ENCODE measurements around the gene NCBP3.

The NCBP3 gene

GRCh38 chr17:3777366-3778120 lies 68.5 kb downstream of the NCBP3 start:
- H3K27me3 Mint-ChIP-seq, result no peaks in the 10 kb centered on the region
- no peaks in the 10 kb centered on the region for H3K36me3 Mint-ChIP-seq (ENCODE audit: insufficient read depth)
- peaks cover 4% of the 10 kb centered on the region for H3K4me1 Mint-ChIP-seq
- H3K27ac Mint-ChIP-seq (ENCODE audit: low read depth), result no peak overlapping the region
- H3K9me3 Mint-ChIP-seq, result no peaks in the 10 kb centered on the region
- H3K4me3 Mint-ChIP-seq, result no peak overlapping the region
- no peak for DNase-seq (ENCODE audit: low spot score in 2 of 2)
- ATAC-seq (replicated peaks; ENCODE audit: extremely low read depth, poor library complexity, severe bottlenecking), result no peak

GRCh38 chr17:3773966-3774365 lies 72.1 kb downstream of the NCBP3 start:
- H3K4me3 Mint-ChIP-seq, result no peak overlapping the region
- ATAC-seq (replicated peaks; ENCODE audit: extremely low read depth, poor library complexity, severe bottlenecking), result no peak

GRCh38 chr17:3773511-3773910 lies 72.5 kb downstream of the NCBP3 start:
- no peaks in the 10 kb centered on the region for H3K9me3 Mint-ChIP-seq
- H3K36me3 Mint-ChIP-seq (ENCODE audit: insufficient read depth), result peaks cover 9% of the 10 kb centered on the region
- no peak for DNase-seq (ENCODE audit: low spot score in 2 of 2)
- H3K27ac Mint-ChIP-seq (ENCODE audit: low read depth), result no peak overlapping the region
- no peak overlapping the region for H3K4me3 Mint-ChIP-seq
- ATAC-seq (replicated peaks; ENCODE audit: extremely low read depth, poor library complexity, severe bottlenecking), result no peak
- no peaks in the 10 kb centered on the region for H3K27me3 Mint-ChIP-seq
- H3K4me1 Mint-ChIP-seq, result peaks cover 38% of the 10 kb centered on the region

More at GRCh38 chr17:3773966-3774365, 72.1 kb downstream of the NCBP3 start:
- Mint-ChIP-seq H3K4me1 (peaks cover 34% of the 10 kb centered on the region), H3K36me3 (ENCODE audit: insufficient read depth) (peaks cover 9% of the 10 kb centered on the region), H3K27ac (ENCODE audit: low read depth) (no peak overlapping the region), H3K27me3 (no peaks in the 10 kb centered on the region), H3K9me3 (no peaks in the 10 kb centered on the region)
- DNase-seq (ENCODE audit: low spot score in 2 of 2), result no peak

- H3K36me3 Mint-ChIP-seq (ENCODE audit: insufficient read depth), result peaks cover 9% of the 10 kb centered on the region
- peak overlapping the region; percentile 36 for H3K4me3 Mint-ChIP-seq
- ATAC-seq (replicated peaks; ENCODE audit: extremely low read depth, poor library complexity, severe bottlenecking), result no peak
- no peaks in the 10 kb centered on the region for H3K27me3 Mint-ChIP-seq
- peak overlapping the region; percentile 38 for H3K27ac Mint-ChIP-seq (ENCODE audit: low read depth)
- H3K4me1 Mint-ChIP-seq, result peaks cover 44% of the 10 kb centered on the region
- no peaks in the 10 kb centered on the region for H3K9me3 Mint-ChIP-seq
- DNase-seq (ENCODE audit: low spot score in 2 of 2), result no peak
Observed at GRCh38 chr17:3772764-3773163, 73.3 kb downstream of the NCBP3 start.

- Mint-ChIP-seq H3K4me1 (peaks cover 59% of the 10 kb centered on the region), H3K36me3 (ENCODE audit: insufficient read depth) (peaks cover 12% of the 10 kb centered on the region), H3K27me3 (no peaks in the 10 kb centered on the region), H3K27ac (ENCODE audit: low read depth) (peak overlapping the region; percentile 95), H3K9me3 (no peaks in the 10 kb centered on the region), H3K4me3 (peak overlapping the region; percentile 66)
- ATAC-seq (replicated peaks; ENCODE audit: extremely low read depth, poor library complexity, severe bottlenecking) (peak; percentile 42), DNase-seq (ENCODE audit: low spot score in 2 of 2) (peak in 1 of 2 donors; percentile 18)
Observed at GRCh38 chr17:3771140-3771539, 74.9 kb downstream of the NCBP3 start.

GRCh38 chr17:3770466-3770865 lies 75.6 kb downstream of the NCBP3 start:
- Mint-ChIP-seq H3K4me1 (peaks cover 66% of the 10 kb centered on the region), H3K9me3 (no peaks in the 10 kb centered on the region), H3K4me3 (peak overlapping the region; percentile 66), H3K27me3 (no peaks in the 10 kb centered on the region), H3K27ac (ENCODE audit: low read depth) (peak overlapping the region; percentile 95), H3K36me3 (ENCODE audit: insufficient read depth) (peaks cover 12% of the 10 kb centered on the region)
- ATAC-seq (replicated peaks; ENCODE audit: extremely low read depth, poor library complexity, severe bottlenecking) (peak; percentile 80), DNase-seq (ENCODE audit: low spot score in 2 of 2) (peak in 1 of 2 donors; percentile 76)

GRCh38 chr17:3768769-3769168 lies 77.3 kb downstream of the NCBP3 start:
- H3K27ac Mint-ChIP-seq (ENCODE audit: low read depth), result peak overlapping the region; percentile 0
- peak overlapping the region; percentile 25 for H3K4me3 Mint-ChIP-seq

GRCh38 chr17:3768341-3768740 lies 77.7 kb downstream of the NCBP3 start:
- Mint-ChIP-seq H3K4me3 (peak overlapping the region; percentile 9), H3K9me3 (no peaks in the 10 kb centered on the region), H3K27ac (ENCODE audit: low read depth) (peak overlapping the region; percentile 0), H3K27me3 (no peaks in the 10 kb centered on the region), H3K36me3 (ENCODE audit: insufficient read depth) (peaks cover 19% of the 10 kb centered on the region), H3K4me1 (peaks cover 79% of the 10 kb centered on the region)
- ATAC-seq (replicated peaks; ENCODE audit: extremely low read depth, poor library complexity, severe bottlenecking), result no peak
- no peak for DNase-seq (ENCODE audit: low spot score in 2 of 2)

More at GRCh38 chr17:3768769-3769168, 77.3 kb downstream of the NCBP3 start:
- DNase-seq (ENCODE audit: low spot score in 2 of 2) (no peak), ATAC-seq (replicated peaks; ENCODE audit: extremely low read depth, poor library complexity, severe bottlenecking) (no peak)
- H3K9me3 Mint-ChIP-seq, result no peaks in the 10 kb centered on the region
- H3K36me3 Mint-ChIP-seq (ENCODE audit: insufficient read depth), result peaks cover 17% of the 10 kb centered on the region
- H3K4me1 Mint-ChIP-seq, result peaks cover 75% of the 10 kb centered on the region
- no peaks in the 10 kb centered on the region for H3K27me3 Mint-ChIP-seq

- Mint-ChIP-seq H3K27ac (ENCODE audit: low read depth) (peak overlapping the region; percentile 91), H3K9me3 (no peaks in the 10 kb centered on the region), H3K4me3 (peak overlapping the region; percentile 89), H3K36me3 (ENCODE audit: insufficient read depth) (peaks cover 19% of the 10 kb centered on the region), H3K27me3 (no peaks in the 10 kb centered on the region), H3K4me1 (peaks cover 70% of the 10 kb centered on the region)
- ATAC-seq (replicated peaks; ENCODE audit: extremely low read depth, poor library complexity, severe bottlenecking), result peak; percentile 4
- peak in 1 of 2 donors; percentile 57 for DNase-seq (ENCODE audit: low spot score in 2 of 2)
Observed at GRCh38 chr17:3766779-3767178, 79.3 kb downstream of the NCBP3 start.

GRCh38 chr17:3765981-3766380 lies 80.1 kb downstream of the NCBP3 start:
- ATAC-seq (replicated peaks; ENCODE audit: extremely low read depth, poor library complexity, severe bottlenecking) (no peak), DNase-seq (ENCODE audit: low spot score in 2 of 2) (no peak)
- peak overlapping the region; percentile 89 for H3K4me3 Mint-ChIP-seq
- no peaks in the 10 kb centered on the region for H3K27me3 Mint-ChIP-seq
- no peaks in the 10 kb centered on the region for H3K9me3 Mint-ChIP-seq
- H3K27ac Mint-ChIP-seq (ENCODE audit: low read depth), result peak overlapping the region; percentile 91
- H3K4me1 Mint-ChIP-seq, result peaks cover 71% of the 10 kb centered on the region
- H3K36me3 Mint-ChIP-seq (ENCODE audit: insufficient read depth), result peaks cover 17% of the 10 kb centered on the region

- peaks cover 62% of the 10 kb centered on the region for H3K4me1 Mint-ChIP-seq
Observed at GRCh38 chr17:3763777-3764170, 82.3 kb downstream of the NCBP3 start.

GRCh38 chr17:3762922-3763776 lies 82.9 kb downstream of the NCBP3 start:
- Mint-ChIP-seq H3K9me3 (no peaks in the 10 kb centered on the region), H3K27me3 (no peaks in the 10 kb centered on the region), H3K27ac (ENCODE audit: low read depth) (peak overlapping the region; percentile 91), H3K4me3 (peak overlapping the region; percentile 89), H3K36me3 (ENCODE audit: insufficient read depth) (peaks cover 15% of the 10 kb centered on the region), H3K4me1 (peaks cover 55% of the 10 kb centered on the region)
- ATAC-seq (replicated peaks; ENCODE audit: extremely low read depth, poor library complexity, severe bottlenecking), result peak; percentile 56
- DNase-seq (ENCODE audit: low spot score in 2 of 2), result peak in 1 of 2 donors; percentile 57

More at GRCh38 chr17:3763777-3764170, 82.3 kb downstream of the NCBP3 start:
- Mint-ChIP-seq H3K4me3 (peak overlapping the region; percentile 89), H3K9me3 (no peaks in the 10 kb centered on the region), H3K36me3 (ENCODE audit: insufficient read depth) (peaks cover 15% of the 10 kb centered on the region), H3K27me3 (no peaks in the 10 kb centered on the region), H3K27ac (ENCODE audit: low read depth) (peak overlapping the region; percentile 91)
- DNase-seq (ENCODE audit: low spot score in 2 of 2) (no peak), ATAC-seq (replicated peaks; ENCODE audit: extremely low read depth, poor library complexity, severe bottlenecking) (no peak)

Data from central memory CD8-positive, alpha-beta T cell (primary cell).